GM04503 (cell line): ENCODE measurements around the gene MCRS1.
A peak's percentile ranks its signal among the peaks of the same experiment; 100 is the strongest.
"Not testable (repeated sequence)": the region's sequence is repeated elsewhere in the genome, so short reads cannot be mapped to it uniquely, and the experiment has no call there.

ENCODE experiments used
- DNase-seq: peaks from one replicate; pipeline ENCODE4 v3.0.0-alpha.2; 2012; ENCODE audit warnings: low read depth

Gene MCRS1

DNA sequence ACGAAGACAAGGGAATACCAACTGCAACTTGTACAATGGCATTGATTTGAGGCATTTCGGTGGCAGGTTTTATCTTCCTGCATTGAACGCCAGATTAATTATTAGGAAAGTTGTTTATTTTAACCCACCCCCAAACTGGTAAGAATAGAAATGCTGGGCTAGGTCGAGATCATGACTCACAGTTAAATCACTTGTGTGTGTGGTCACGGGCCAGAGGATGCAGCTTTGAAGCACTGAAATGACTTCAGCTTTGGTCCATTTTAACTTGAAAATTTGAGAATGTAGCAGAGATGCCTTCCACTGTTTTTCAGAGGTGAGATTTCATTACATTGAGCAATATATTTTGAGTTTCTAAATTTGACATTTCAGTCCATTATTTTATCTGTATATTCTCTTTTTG is 52.7 kb downstream of the MCRS1 start:
- peak; percentile 18 for DNase-seq

DNA sequence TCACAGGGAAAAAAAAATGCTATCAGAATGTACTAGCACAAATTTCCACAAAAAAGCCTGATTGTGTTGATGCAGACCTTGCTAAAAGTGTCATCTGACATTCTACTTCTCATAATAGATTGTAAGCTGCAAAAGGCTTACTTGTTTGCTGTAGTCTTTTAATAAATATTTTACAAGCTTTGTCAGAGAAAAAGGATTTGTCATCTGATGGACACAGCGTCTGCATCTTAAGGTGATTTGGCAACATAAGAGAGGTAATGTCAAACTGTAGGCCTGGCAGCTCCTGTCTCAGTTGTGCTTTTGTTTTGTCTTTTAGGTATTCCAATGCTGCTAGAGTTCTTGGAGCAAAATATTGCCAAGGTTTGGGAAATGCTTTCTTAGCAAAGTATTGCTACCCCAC is 55.4 kb downstream of the MCRS1 start:
- no peak for DNase-seq

GRCh38 chr12:49511410-49511809 is 56.5 kb downstream of the MCRS1 start:
- no peak for DNase-seq

DNA sequence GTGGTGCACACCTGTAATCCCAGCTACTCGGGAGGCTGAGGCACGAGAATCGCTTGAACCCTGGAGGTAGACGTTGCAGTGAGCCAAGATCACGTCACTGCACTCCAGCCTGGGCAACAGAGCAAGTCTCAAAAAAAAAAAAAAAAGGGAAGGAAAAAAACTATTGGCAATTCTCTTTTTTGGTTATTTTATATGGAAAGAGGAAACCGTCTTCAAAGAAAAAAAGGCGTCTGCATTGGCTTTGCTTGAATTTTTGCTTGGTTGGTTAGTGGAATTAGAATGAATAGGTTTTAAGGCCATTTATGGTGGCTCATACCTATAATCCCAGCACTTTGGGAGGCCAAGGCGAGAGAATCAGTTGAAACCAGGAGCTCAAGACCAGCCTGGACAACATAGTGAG is 58.3 kb downstream of the MCRS1 start:
- DNase-seq: not testable (repeated sequence)
